ENCODE data around the gene ATE1.
"Not testable (repeated sequence)": the region's sequence is repeated elsewhere in the genome, so short reads cannot be mapped to it uniquely, and the experiment has no call there.

Gene ATE1

DNA sequence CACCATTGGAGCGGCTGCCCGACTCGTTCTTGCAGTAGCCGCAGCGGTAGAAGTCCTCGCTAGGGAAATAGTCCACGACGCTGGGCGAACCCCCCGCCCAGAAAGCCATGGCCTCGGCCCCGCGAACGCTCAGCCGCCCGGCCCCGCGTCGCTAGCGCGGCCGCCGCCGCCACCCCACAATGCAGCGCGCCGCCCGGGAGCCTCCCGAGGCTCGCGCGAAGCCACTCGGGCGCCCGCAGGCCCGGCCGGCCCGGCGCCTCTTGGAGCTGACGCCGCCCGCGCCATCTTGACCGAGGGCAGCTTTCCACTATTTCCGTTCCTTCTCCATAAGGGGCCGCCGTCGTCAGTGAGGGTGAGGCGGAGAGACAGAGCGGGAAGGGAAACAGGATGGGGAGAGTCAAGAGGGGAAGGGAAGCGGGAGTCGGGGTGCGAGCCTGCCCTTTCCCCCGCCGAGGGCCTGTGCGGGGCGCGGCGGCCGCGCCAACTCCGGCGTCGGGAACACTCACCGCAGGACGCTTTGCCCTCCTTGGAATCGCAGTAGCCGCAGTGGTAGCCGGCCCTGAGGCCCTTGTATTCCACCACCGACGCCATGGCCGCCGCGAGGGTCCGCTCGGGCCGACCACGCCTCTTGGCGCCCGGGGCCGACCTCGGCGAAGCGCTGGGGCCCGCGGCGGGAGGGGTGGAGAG lies at the start of gene ATE1:
ATE1 (minus strand) TSS at position 191 of the 687 bp plus-strand sequence; CDS start at position 109, 82 bp downstream.
- peak; percentile 50 to 71 for DNase-seq (ENCODE audit: extremely low read depth in 1 of 2, low read depth in 1 of 2)

DNA sequence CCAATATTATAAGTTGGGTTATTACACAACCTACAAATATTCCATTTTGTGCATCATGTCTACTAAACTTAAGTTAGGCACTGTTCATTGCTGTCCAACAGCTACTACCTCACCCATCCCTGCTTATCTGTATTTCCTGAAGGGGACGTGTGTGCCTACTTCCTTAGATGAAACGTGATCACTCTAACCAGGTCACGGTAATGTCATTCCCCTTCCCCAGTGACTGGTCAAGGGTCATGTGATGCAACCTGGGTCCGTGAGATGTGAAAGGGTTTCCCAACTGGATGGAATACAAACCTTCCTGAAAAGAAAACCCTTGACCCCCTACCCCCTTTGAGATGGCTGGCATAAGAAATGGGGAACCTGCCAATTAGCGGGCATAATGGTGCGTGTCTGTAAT lies 48.8 kb upstream of the ATE1 start:
- no peak for DNase-seq (ENCODE audit: extremely low read depth in 1 of 2, low read depth in 1 of 2)

DNA sequence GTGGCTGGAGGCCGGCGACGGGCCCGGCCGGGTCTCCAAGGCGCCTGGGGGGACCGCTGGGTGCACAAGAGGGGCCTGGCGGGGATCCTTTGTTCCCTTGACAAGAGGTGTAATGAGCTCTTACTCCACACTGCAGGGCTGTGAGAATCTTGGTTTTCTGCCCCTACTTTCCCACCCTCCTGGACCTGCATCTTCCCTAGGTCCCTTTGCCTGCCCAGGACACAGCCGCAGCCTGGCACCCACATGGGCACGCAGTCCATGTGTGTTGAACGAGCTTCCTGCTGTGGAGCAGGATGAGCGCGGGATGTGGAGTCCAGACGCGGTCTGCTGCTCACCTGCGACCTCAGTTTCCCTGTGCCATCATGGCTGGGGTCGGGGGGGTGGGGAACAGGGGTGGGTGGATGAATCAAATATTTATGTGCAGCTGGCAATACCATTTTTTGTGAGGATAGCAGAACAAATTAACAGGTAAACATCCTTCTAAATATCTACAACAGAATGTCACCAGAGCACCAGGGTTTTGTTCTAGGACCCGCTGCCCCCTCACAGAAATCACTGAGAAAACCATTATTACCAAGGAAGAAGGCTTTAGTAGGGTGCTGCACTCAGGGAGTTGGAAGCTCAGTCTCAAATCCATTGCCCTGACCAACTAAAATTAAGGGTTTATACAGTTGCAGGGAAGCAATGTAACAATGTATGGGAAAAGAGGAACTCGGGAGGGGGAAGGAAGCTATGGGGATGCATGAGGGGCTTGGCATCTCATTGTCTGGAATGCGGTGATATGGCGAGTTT lies 47.7 kb upstream of the ATE1 start:
- no peak for DNase-seq (ENCODE audit: extremely low read depth in 1 of 2, low read depth in 1 of 2)

DNA sequence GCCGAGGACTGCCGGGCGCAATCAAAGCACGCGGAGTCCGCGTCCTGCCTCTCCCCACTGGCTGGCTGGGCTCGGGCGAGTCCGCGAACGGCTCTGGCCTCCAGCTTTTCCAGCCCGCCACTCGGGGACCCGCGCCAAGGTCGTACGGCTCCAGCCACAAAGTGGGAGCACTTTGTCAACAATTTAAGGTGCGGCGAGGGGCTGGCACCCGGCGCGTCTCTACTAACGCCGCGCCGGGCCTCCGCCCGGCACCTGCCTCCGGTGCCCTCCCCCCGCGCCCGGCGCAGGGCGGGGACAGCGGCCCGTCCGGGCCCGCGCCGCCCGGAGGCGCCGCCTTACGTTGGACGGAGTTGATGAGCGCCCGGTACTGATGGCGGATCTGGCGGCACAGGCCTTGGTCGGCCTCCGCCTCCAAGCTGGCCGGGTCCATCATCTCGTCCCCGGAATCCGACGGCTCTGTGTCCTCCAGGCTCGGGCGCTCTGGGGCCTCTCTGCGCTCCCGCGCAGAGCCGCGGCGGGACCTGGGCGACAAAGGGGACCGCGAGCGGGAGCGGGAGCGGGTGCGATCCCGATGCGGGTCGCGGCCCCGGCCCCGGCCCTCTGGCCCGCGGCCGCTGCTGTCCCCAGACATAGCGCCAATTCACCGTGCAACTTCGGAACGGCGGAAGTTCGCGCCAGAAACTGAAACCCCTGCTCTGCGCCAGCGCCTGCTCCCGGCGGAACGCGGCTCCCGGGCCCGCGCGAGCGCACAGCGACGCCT lies 46.9 kb upstream of the ATE1 start, which contains the start of gene NSMCE4A:
NSMCE4A (minus strand) TSS at position 683 of the 760 bp plus-strand sequence; CDS start at position 631, 52 bp downstream.
- peak; percentile 19 to 58 for DNase-seq (ENCODE audit: extremely low read depth in 1 of 2, low read depth in 1 of 2)

DNA sequence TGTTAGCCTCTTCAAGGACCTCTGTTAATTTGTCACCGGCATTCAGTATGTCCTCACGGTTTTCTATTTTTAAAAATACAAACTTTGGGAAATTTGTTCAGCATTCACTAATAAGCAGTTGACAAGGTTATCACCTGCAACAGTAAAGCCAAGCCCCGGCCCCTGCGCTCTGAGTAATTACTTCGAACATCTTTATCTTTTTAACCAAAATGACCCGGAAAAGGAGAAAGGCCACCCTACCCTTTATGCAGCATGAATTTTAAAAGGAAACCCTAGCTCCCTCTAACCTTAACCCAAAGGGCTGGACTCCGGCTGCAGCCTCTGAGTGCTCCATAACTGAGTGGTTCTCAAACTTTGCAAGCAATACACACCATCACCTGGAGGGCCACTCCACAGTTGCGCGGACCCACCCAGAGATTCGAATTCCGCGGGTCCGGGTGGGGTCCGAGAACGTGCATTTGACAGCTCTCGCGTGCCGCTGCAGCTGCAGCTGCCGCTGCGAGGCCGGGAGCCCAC lies 46.2 kb upstream of the ATE1 start:
- no peak for DNase-seq (ENCODE audit: extremely low read depth in 1 of 2, low read depth in 1 of 2)

DNA sequence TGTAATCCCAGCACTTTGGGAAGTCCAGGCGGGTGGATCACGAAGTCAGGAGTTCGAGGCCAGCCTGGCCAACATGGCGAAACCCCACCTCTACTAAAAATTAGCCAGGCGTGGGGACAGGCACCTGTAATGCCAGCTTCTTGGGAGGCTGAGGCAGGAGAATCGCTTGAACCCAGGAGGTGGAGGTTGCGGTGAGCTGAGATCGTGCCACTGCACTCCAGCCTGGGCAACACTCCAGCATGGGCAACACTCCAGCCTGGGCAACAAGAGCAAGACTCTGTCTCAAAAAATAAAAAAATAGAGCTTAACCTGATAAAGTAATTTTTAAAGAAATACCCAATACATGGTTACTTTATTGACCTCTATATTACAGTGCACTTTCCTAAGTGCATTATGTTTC lies 41.3 kb upstream of the ATE1 start:
- DNase-seq (ENCODE audit: extremely low read depth in 1 of 2, low read depth in 1 of 2): not testable (repeated sequence)

DNA sequence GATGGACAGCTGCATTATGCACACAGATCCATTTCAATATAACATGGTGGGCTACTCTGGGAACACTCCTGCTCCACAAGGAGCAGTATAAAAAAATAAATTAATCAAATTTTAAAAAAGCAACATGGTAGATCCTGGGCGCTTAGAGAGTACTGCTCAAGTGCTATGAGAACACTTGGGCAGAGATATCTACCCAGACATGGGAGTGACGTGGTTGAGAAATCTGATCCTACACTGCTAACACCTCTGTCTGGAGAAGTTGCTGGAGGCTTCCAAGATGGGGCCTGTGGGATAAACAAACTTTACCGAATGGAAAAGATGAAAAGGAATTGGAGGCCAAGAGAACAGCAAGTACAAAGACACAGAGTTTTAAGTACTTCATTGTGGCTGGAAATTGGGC lies 38.2 kb upstream of the ATE1 start:
- no peak for DNase-seq (ENCODE audit: extremely low read depth in 1 of 2, low read depth in 1 of 2)

DNA sequence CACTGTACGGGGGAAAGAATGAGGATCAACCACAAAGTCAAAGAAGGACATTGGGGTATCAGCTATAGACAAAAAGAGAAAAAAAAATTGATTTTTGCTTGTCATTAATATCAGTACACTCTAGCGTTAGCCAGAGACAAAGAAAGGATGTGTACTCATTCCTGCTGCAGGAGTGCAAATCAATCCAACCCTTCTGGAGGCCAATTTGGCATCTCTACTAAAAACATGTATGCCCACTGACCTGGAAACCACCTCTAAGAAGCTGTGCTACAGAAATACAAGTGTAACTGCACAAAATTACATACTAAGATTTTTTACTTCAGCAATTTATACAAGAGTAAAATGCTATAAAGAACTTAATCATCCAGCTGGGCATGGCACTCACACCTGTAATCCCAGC lies 33.6 kb upstream of the ATE1 start:
- no peak for DNase-seq (ENCODE audit: extremely low read depth in 1 of 2, low read depth in 1 of 2)

DNA sequence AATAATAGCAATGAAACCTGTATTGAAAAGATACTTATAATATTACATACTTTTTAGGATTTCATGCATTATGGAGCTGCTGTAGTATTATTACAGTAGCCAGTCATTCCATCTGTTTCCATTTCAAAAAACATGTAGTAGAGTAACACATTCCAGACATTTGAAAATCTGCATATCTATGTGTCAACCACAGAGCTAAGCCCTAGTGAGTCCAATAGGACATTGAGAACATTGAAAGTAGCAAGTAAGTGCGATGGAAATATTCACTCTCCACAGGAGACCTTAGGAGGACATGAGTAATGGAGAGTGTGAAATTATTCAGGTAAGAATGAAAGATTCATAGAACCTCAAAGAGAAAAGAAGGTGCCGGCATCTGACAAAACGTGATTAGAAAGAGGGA lies 31.8 kb upstream of the ATE1 start:
- DNase-seq (ENCODE audit: extremely low read depth in 1 of 2, low read depth in 1 of 2): no peak

DNA sequence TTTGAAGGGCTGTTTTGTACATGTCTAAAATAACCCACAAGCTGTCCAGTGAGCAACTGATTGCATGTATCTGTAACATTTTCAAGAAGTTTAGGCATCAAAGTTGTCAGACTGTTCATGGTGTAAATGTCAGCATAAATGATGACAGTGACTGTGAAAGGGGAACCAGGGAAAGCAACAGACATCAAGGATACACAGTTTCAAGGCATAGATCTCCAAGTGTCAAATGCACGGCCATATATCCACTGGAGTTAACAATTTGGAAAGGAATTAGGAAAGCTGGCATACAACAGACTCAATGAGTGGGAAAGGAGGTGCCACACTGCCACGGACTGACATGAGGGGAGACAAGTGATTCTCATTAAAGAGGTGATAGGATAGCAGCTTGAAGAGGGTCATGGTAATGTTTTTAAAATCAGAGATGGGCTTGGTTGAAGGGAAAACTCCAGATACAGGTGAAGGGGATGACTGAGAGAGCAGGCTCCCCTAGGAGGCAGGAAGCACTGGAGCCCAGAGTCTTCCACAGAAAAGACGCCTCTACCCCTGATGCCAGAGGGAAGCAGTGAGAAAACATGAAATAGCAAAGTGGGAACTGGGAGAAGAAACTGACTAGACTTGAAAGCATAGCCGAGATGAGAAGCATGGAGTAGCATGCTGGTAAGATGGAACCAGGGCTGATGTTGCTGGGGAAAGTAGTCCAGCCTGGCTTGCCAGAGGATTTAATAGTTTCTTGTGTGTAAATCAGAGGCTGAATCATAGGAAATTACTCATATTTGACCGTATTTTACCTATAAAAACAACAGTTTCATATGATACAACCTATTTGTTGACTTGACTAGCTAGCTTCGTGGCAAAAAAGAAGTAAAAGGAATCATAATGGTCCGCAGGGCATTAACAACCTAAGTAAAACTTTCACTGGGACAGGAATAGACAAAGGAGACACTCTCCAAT lies 28.6 kb upstream of the ATE1 start:
- DNase-seq (ENCODE audit: extremely low read depth in 1 of 2, low read depth in 1 of 2): no peak

DNA sequence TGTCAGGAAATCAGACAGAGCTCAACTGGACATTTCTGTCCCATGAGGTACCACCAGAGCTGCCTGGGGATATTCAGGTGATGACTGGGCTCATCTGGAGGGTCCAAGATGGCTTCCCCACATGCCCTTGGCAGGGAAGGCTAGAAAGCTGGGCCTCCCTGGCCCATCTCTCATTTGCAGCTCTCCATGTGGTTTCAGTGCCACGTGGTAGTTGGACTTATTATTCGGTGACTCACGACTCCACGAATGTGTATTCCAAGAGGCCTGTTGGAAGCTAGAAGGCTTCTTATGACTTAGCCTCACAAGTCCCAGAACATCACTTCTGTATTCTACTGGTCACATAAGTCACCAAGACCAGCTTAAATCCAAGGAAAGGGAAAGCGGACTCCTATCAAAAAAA lies 24.4 kb upstream of the ATE1 start:
- no peak for DNase-seq (ENCODE audit: extremely low read depth in 1 of 2, low read depth in 1 of 2)

DNA sequence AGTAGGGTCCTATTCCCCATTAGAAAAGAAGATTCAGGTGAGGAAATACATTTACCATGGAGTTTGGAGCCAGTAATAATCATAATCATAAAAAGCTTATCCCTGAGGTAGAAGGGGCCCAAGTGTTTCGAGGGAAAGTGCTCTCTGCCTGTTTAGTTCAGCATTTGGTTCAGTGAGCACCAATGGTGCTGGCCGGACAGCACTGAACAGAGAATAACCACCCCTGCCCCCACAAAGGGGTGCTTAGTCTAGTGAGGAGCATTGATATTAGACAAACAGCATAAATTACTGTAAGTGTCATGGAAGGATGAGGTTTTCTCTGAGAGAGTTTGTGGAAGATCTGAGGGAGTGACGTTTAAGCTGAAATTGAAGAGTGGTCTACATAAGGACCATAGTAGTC lies 21.6 kb upstream of the ATE1 start:
- no peak for DNase-seq (ENCODE audit: extremely low read depth in 1 of 2, low read depth in 1 of 2)

DNA sequence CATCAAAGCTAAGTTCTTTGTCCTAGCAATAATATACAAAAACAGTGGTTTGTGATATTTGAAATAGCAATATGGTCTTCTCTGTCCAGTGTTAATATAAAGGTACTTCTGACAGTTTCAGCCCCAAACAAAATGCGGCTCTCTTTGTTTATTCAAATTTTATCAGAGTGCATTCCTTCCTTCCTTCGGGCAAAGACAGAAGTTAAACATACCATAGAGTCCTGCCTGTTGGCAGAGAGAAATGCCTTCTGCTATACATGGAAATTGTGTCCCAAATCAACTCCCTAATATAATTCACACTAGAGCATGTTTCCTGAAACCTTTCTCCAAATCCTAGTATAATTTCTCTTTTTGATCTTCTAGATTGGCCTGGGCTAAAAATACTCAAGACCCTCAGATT lies 21.2 kb upstream of the ATE1 start:
- no peak for DNase-seq (ENCODE audit: extremely low read depth in 1 of 2, low read depth in 1 of 2)

DNA sequence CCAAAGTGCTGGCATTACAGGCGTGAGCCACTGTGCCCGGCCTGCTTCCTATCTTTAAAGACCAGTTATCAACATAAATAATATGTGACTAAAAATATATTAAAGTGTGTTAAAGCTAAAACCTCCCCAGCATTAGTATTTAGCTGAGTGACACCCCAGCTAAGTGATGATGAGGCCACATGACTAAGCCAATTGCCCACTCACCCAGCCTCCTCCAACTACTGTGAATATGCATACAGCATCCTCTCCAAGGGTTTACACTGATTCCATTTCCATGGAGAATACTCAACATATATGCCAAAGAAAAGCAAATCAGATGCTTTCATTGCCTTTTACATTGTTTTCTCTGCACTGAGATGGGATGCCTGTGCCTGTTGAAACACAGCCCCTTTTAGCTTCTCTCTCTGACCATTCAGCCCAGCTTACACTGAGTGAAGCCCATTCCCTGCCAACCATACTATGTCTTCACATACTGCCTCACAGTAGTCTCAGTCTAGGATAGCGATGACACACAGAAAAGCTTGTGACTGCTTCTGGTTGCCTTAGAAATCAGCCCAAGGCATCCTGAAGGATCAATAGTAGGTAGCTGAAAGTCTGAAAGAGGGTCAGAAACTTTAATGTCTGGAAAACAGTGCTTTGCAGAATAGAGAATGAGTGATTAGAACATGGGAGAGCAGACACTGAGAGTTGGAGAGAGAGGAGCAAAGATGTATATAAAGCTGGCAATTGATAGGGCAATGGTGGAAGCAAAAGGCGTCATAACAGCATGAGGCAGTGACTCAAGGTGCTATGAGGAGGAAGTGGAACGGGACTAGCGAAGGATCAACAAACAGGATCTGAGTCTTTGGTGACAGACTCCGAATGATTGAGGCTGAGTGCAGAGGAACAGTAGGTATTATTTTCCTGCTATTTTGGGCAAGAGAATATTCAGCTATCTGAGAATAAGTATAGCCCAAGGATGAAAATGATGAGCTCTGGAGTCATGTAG lies 19.8 kb upstream of the ATE1 start:
- DNase-seq (ENCODE audit: extremely low read depth in 1 of 2, low read depth in 1 of 2): no peak

DNA sequence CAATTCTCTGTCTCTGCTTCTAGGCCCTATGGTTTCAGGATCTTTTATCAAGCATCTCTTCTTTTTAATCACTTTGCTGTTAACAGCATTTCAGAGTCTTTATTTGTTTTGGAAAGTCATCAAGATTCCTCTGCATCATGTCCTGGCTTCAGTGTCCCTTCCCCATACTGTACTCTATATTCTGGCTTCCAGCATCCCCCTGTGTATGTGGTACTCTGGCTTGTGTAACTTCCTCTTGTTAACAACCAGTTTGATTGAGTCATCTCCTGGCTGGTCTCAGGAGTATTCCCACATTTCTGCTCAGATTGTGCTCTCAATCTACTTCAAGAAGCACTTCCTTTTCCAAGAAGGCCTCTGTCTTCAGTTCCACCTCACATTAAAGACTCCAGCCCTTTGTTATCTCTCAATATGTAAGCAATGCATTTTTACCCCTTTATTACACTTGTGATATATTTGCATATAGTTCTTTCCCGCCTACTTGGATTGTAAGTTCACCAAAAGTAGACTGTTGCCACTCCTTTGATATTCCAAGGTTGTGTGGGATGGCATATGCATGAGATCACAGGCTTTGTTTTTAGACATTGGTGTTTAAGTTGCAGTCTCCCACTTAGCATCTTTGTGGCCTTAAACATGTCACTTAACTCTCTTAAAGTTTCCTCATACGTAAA lies 15.1 kb upstream of the ATE1 start:
- no peak for DNase-seq (ENCODE audit: extremely low read depth in 1 of 2, low read depth in 1 of 2)

DNA sequence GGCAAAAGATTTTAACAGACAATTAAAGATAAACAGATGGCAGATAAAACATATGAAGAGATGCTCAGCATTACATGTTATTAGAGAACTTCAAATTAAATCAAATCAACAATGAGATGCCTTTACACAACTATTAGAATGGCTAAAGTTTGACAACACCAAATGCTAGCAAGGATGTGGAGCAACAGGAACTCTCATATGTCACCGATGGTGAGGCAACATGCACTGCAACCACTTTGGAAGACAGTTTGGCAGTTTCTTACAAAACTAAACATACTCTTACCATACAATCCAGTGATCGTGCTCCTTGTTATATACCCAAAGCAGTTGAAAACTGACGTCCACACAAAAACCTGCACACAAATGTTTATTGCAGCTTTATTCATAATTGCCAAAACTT lies 13.7 kb upstream of the ATE1 start:
- DNase-seq (ENCODE audit: extremely low read depth in 1 of 2, low read depth in 1 of 2): no peak

DNA sequence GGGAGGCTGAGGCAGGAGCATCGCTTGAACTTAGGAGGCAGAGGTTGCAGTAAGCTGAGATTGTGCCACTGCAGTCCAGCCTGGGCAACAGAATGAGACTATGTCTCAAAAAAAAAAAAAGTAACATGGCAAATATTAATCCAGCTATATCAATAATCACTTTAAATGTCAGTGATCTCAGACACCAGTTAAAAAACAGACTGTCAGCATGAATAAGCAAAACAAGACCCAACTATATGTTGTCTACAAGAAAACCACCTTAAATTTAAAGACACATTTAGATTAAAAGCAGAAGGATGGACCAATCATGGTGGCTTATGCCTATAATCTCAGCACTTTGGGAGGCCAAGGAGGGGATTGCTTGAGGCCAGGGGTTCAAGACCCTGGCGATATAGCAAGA lies 8.5 kb upstream of the ATE1 start:
- no peak for DNase-seq (ENCODE audit: extremely low read depth in 1 of 2, low read depth in 1 of 2)

DNA sequence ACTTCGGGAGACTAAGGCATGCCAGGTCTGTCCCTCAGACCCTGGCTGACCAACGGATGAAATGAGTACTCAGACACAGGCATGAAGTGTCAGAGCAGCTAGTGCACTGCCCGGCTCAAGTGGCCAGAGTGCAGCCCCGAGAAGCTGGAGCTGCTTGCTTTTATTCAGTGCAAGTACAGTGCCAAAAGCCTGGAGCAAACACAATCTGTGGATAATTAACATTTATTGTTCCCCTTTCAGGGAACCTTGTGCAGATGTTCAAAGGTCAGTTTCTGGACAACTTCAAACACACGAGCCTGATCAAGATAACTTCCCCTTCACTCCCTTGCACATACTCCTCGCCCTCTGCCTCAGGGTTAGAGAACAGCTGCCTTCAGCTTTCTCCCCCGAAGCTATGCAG lies 7.9 kb upstream of the ATE1 start:
- no peak for DNase-seq (ENCODE audit: extremely low read depth in 1 of 2, low read depth in 1 of 2)
